Effector CD8-positive, alpha-beta T cell (primary cell): ENCODE results near the gene NSUN6.

ENCODE experiments used
- DNase-seq: peaks from one replicate; lab custom pipeline; 2025; lab: John Stamatoyannopoulos, UW
- total RNA-seq, 4 experiments: gene quantifications; one replicate each; lab custom pipeline; 2026; lab: John Stamatoyannopoulos, UW

NSUN6 gene, protein sequence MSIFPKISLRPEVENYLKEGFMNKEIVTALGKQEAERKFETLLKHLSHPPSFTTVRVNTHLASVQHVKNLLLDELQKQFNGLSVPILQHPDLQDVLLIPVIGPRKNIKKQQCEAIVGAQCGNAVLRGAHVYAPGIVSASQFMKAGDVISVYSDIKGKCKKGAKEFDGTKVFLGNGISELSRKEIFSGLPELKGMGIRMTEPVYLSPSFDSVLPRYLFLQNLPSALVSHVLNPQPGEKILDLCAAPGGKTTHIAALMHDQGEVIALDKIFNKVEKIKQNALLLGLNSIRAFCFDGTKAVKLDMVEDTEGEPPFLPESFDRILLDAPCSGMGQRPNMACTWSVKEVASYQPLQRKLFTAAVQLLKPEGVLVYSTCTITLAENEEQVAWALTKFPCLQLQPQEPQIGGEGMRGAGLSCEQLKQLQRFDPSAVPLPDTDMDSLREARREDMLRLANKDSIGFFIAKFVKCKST
- 21.1 to 27.9 (median 25.3) reads per million in 4 experiments for total RNA-seq

DNA sequence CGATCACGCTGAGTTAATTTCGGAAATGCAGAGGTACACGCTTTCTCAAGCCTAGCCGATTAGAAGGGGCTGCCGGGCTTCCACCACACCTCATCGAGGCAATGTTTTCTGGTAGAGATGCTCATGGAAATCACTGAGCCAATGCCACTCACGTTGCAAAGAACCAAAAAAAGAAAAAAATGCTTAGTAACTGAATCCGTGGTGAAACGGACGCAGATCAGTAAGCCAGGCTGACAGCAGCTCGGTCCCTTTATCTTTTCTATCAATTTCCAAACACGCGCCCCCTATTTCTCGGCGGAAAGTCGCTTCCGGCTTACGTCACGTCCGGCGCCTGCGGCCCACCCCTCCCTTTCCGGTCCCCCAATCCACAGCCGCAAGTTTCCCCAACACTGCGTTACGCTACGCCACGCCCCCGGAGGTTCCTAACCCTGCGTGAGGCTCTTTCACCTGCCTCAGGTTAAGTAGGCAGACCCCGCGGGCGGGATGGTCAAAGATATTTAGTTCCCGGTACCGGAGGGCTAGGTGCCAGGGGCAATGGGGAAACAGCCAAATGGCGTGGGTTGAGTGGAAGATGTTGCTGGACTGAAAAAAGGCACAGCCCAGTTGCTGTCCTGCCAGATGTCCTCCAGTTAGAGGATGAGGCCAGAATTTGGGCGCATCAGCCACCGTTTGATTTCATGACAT lies at the start of gene NSUN6:
TSS of gene NSUN6 (minus strand) at position 264 of the 684 bp plus-strand sequence. CDS start 384 bp downstream, outside the sequence.
- DNase-seq = peak; percentile 90

DNA sequence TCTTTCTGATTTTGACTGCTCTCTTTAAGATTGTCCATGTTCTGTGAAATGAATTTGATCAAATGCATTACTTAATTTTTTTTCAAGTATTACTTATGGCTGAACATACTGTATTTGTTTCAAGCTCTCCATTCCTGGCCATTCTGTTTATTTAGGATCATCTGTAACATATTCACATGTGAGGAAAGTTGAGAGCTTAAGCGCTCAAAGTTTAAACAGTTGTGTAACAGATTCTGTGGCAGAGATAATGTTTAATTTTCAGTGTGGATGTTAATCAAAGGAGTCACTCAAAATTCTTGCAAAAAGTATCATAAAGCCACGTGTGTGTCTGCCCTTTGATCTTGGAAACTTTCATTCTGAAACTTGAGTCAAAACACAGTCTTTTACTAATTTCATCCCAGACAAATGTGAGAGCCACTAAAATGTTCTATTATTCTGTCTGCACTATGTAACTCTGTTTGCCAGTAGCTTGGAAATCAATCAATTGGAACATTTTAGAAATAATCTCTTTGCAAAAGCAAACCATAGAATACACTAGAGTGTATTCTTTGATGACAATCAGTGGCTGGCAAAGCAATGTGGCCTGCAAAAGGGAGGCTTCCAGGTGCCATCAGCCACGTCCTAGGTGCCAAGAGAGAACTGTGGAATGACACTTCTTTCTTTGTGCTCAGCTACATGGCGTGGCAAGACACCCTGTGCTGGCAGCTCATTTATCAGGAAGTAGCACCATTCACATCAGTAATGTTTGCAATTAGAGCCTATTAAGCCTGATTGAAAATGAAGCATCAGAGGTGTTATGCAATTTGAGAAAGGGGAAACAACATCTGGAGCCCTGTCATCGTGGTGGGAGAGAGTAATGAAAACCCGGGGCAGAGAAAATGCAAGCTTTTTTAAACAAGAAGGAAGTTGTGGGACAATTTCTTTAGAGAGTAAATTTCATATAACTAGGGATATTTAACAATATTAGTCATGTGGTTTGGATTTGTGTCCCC lies 48.8 kb upstream of the NSUN6 start:
- no peak for DNase-seq

DNA sequence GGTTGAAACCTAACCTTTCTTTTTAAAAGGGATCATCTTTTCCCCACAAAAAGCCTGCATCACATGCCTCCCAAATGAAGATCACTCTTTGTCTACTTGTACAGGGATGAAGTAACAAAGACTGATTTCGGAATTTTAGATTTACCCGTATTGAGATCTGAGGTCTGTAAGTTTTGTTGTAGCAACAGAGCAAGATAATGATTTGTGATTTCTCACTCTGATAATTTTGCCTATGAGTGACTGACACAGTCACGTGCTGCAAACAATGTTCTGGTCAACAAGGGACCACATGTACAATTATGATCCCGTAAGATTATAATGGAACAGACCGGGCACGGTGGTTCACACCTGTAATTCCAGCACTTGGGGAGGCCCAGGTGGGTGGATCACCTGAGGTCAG lies 39.2 kb upstream of the NSUN6 start:
- no peak for DNase-seq

DNA sequence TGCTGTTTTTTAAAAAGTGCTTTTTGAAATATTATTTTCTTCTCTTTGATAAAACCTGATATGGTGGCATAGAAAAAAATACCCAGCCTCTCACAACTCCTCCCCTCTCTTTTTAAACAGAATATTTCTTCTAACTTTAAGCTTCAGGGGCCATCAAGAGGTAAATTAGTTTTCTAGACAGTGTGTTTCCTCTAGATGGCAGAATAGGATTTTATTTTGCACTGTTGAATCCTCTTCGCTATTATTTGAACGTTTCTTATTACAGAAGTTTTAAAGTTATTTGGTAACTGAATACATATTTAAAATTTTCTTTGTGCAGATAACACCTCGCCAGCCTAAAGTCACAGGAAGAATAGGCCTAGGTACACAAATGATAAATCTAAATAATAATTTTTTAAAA lies 38.1 kb upstream of the NSUN6 start:
- DNase-seq = no peak

DNA sequence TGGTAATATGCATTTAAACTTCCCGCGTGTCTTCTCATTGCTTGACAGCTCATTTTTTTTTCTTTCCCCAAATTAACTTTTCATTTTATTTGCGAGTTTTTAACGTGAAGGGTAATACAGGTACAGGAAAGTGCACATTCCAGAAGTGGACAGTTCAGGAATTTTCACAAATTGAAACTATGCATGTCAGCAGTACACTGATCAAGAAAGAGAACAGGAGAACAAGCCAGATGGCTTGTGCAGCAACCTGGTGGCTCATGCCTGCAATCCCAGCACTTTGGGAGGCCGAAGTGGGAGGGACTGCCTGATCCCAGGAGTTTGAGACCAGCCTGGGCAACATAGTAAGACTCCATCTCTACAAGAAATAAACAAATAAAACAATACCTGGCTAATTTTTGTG lies 36.3 kb upstream of the NSUN6 start:
- DNase-seq = no peak

DNA sequence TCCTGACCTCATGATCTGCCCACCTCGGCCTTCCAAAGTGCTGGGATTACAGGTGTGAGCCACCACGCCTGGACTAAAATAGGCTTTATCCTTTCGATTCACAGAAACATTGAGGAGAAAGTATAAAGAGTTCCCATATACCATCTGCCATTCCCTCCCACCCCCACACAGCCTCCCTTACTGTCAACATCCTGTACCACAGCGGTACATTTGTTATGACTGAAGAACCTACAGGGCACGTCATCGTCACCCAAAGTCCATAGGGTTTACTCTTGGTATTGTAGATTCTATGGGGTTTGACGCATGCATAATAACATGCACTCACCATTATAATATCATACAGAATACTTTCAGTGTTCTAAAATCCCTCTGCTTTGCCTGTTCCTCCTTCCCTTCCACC lies 35.8 kb upstream of the NSUN6 start:
- DNase-seq = no peak

DNA sequence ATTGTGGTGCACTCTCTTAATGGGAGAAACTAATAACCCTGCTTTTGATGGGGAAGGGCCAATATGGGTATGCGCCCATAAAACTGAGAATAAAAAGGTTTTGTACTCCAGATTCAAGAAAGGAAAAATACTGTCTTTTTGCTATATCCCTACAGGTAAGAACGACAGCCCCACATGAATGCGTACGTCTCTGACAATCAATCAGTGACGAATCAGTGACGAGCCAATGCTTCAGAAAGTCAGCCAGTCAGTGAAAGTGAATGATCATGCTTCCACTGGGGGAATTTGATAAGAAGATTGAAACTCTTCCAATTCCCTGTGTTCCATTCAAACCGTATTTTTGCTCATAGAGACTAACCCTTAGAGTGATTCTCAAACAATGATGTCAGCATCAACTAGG lies 34.2 kb upstream of the NSUN6 start:
- no peak for DNase-seq

DNA sequence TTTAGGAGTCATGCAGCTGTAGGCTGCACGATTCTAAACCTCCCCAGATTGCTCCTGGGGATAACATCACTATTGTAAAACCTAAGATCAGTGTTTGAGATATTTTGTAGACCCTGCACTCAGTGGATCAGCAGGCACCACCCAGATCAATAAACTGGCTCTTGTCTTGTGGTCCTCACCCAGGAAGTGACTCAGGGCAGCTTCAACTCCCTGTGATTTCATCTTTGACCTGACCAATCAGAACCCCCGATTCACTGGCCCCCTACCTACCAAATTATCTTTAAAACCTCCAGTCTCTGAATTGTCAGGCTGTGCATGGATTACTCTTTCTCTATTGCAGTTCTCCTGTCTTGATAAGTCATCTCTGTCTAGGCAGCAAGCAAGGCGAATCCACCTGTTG lies 33.6 kb upstream of the NSUN6 start:
- no peak for DNase-seq

DNA sequence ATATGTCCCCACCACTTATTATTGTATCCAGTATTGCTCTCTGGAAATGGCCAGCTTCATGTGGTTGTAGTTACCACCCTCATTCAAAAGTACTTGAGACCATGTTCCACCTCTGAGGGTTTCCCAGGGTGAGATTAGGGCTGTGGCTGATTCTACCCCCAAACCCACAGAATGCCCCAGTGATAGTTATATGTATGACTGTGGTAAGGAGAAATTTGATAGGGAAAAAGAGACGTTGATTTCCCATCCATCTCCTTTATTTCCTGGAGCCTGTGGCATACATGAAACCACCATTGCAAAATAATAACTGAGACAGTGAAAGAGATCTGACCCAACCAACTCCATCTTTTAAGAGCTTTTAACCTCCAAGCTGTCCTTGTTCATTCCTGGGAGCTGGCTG lies 33.0 kb upstream of the NSUN6 start:
- no peak for DNase-seq

DNA sequence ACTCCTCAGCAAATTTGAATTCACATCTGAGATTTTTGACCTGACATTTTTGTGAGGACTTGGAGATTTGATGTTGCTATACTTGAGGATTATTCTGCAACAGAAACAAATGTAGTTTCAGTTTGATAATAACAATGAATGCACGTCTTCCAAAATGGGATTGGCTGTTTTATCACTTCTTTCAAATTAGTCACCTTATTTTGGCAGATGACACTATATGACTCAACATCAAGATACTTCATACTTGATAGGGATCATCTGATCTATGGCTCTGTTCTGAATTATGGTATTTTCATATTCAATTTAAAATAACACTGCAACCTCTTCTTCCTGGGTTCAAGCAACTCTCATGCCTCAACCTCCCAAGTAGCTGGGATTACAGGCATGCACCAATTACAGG lies 32.0 kb upstream of the NSUN6 start:
- DNase-seq = no peak

DNA sequence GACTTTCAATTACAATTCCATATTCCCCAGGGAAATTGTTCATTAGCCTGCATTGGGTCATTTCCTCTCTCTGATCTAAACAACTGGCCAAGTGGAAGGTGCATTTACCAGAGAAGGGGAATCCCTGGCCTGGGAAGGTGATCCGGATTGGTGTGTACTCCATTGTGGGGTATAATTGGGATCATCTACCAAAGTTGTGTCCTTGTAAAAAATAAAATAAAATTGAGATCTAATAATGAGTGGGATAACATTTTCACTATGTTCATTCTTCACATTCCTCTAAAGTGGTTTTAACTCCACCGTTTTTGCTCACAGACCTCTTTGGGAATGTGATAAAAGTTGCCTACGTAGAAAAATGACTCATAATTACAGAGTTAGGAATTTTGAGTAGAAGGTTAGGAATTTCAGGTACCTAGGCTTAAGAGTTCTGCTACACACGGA lies 30.6 kb upstream of the NSUN6 start:
- DNase-seq = no peak

DNA sequence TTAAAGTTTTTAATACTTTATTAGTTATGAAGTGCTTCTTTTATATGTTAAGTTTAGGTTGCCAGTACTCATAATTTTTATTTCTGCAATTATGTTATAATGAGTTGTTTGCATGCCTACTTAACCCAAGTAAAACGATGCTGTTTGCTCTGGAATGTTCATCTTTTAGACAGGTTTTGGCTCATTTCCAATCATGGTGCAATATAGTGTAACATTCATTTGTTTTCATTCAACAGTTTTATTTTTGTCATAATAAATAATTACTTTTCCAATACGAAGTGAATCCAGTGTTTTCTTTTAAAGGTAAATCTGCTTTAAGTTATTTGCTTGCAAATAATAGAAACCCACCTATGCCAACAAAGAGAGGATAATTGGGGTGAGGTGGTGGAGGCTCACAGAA lies 30.0 kb upstream of the NSUN6 start:
- no peak for DNase-seq

DNA sequence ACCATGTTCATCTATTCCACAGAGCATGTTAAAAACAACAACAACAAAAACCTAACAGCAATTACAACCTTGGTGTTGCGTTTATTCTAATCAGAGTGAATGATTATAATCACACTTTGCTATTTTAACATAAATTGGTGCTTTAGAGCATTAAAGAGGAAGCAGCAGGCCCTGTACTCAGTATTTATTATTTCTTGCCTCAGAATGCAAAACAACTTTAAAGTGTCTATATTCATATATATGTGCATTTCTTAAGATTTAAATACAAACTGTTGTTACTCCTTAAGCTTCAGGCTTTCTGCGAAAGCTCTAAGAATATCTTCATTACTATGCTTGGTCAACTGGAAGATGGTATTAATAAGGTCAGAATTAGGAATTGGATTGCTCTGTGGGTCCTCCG lies 29.4 kb upstream of the NSUN6 start:
- no peak for DNase-seq

DNA sequence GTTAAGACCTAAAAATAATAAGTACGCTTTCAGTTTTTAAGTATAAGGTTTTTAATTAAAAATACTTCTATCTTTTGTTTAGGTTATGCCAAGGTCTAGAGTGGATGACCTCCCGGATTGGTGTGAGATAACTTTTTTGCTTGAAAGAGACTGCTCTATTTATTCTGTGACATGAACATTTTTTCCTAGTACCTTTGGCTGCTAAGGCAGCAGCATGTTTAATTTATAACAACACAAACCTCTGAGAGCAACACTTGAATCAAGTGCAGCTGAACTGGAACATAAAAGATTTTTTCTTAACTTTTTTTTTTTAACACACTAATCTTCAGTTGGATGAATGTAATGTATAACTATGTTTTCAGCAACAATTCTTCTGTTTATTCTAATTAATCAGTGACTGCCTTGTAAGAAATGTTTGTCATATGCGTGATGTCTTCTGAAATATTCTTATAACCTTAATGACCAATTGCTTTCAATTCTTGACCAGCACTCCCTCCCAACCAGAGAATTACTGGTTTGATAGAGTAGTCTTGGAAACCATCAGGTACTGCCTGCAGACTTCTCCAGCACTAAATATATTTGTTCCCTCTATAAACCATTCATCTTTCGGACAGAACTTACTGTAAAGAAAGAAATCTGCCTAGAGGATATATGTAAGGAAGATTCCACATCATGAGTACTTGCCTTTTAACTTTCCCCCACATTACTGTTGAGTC lies 23.9 kb upstream of the NSUN6 start:
- DNase-seq = no peak

DNA sequence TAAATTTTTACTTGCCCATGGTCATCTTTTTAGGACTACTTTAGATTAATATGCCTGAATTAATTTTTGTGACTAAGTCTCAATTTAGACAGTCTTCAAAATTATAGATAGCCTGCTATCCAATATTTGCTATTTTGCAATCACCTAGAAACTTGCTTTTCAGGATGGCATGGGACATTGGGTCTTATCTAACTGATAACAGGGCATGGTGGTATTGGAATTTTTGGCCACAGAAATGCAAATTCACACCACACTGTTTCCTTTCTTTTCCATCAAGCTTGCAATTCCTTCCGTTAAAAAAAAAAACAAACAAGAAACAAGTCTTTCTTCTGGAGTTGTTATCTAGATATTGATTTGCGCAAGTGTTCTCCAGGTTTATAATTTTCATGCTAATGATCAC lies 16.6 kb upstream of the NSUN6 start:
- no peak for DNase-seq

DNA sequence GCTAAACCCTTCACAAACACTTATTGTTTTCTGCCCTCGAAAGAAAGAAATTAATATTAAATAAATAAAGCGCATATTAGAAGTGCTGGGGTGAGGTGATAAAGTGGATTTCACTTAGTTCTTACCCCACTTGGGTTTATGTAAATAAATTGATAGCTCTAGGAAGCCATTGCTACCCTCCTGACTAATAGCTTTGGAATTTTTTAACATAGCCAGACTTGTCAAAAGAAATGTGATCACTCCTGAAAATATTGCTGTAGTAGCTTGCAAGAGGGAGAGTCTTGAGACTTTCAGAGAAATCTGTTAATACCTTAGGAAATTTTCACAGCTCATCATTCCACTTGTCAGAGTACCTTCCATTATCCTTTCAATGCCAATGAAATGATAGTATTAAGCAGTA lies 15.4 kb upstream of the NSUN6 start:
- no peak for DNase-seq

DNA sequence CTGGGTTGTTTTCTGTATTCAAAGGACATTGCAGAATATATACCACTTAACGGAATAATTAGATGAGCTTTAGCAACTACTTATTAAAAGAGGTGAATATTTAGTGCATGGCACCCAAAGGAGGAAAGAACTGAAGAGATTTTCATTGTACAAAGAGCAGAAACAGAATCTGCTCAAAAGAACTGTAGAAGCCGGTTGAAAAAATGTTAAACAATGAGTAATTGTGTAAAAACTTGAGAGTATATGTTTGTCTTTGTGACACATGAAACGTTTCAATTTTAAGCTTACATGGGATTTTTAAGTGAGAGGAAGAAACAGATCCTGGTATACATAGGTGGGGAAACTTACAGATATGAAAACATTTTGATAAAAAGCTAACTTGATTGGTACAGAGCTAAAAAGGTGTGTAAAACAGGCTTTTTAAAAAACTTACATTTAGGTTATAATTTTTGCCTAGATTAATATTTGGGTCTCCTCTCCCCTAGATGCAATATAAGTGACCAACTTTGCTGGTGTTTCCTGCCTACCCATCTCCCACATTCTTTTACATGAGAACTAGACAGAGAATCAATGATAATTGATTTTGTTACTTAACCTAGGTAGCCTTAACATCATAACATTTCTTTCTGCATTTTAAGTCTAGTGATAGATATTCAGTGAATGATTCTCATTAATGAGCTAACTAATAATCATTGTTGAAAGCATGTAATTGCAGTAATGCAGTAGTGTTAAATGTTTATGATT lies 14.6 kb upstream of the NSUN6 start:
- DNase-seq = no peak

DNA sequence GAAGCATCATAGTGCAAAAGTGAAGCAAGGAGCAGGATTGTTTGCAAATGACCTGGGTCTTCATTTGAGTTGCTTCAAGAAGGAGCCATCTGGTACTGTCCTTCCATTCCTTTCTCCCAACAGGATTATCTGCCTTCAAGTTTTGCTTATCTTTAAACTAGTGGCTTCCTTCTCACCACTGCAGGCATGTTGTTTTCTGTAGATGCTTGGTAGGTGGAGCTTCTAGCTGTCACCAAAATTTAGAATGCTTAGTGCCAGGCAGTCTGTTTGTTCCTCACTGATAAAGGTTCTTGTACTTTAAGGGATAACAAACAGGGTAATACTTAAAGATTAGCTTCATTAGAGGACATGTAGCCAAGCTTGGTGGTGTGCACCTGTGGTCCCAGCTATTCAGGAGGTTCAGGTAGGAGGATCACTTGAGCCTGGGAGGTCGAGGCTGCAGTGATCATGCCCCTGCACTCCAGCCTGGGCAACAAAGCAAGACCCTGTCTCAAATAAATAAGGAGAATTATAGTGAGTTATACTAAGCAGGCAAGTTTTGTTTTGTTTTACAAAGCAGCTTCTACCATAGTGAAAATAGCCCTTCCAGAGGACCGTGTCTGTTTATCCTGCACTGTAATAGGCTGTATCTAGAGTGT lies 13.6 kb upstream of the NSUN6 start:
- no peak for DNase-seq

DNA sequence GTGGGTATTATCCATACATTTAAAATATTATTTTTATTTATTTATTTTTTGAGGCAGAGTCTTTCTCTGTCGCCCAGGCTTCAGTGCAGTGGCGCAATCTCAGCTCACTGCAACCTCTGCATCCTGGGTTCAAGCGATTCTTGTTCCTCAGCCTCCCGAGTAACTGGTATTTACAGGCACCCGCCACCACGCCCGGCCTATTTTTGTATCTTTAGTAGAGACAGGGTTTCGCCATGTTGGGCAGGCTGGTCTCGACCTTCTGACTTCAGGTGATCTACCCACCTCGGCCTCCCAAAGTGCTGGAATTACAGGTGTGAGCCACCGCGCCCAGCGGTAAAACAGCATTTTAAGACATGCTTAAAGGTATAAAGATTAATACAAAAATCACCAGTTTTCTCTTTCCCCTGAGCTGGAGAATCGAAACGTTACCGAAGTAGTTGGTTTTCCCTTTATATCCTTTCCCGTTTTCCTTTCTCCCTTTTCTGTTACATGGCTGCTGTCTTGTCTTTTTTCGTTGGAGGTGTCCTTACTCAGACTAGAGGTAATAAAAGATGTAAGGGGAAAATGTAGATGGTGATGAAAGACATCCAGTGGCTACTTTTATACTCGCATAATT lies 9.5 kb upstream of the NSUN6 start:
- no peak for DNase-seq
